Stimulated activated naive CD8-positive, alpha-beta T cell treated with anti-CD3 and anti-CD28 coated beads, Interleukin-15, Interleukin-2, amounts not matched to agents 100 ng/mL and 50 ng/mL, for 24 hours (primary cell): ENCODE measurements around the gene GAS7.

ENCODE experiments used
- H3K27ac Mint-ChIP-seq: one replicate; pipeline ENCODE4 v1.8.0; 2021; ENCODE audit warnings: mild to moderate bottlenecking, mixed read lengths
- H3K27me3 Mint-ChIP-seq: one replicate; pipeline ENCODE4 v1.8.0; 2021; ENCODE audit warnings: mixed read lengths
- H3K36me3 Mint-ChIP-seq: one replicate; pipeline ENCODE4 v1.8.0; 2021; ENCODE audit warnings: low read depth, mixed read lengths
- H3K4me1 Mint-ChIP-seq: one replicate; pipeline ENCODE4 v1.8.0; 2021; ENCODE audit warnings: low read depth, mixed read lengths
- H3K4me3 Mint-ChIP-seq: one replicate; pipeline ENCODE4 v1.8.0; 2021; ENCODE audit warnings: mild to moderate bottlenecking, mixed read lengths
- H3K9me3 Mint-ChIP-seq: one replicate; pipeline ENCODE4 v1.8.0; 2021; ENCODE audit warnings: mixed read lengths

The GAS7 gene

GRCh38 chr17:9918352-9918751 lies 280.1 kb downstream of the GAS7 start:
- H3K9me3 Mint-ChIP-seq: no peaks in the 10 kb centered on the region
- H3K27ac Mint-ChIP-seq: no peak overlapping the region
- H3K36me3 Mint-ChIP-seq: no peaks in the 10 kb centered on the region
- no peaks in the 10 kb centered on the region for H3K27me3 Mint-ChIP-seq
- H3K4me3 Mint-ChIP-seq: no peak overlapping the region
- H3K4me1 Mint-ChIP-seq: no peaks in the 10 kb centered on the region

GRCh38 chr17:9917801-9918200 lies 280.6 kb downstream of the GAS7 start:
- no peaks in the 10 kb centered on the region for H3K9me3 Mint-ChIP-seq
- H3K4me3 Mint-ChIP-seq: no peak overlapping the region
- H3K27ac Mint-ChIP-seq: no peak overlapping the region
- H3K4me1 Mint-ChIP-seq: no peaks in the 10 kb centered on the region
- no peaks in the 10 kb centered on the region for H3K27me3 Mint-ChIP-seq
- no peaks in the 10 kb centered on the region for H3K36me3 Mint-ChIP-seq

GRCh38 chr17:9917131-9917530 lies 281.3 kb downstream of the GAS7 start:
- Mint-ChIP-seq H3K4me3 (no peak overlapping the region), H3K4me1 (no peaks in the 10 kb centered on the region), H3K27ac (no peak overlapping the region), H3K27me3 (no peaks in the 10 kb centered on the region), H3K36me3 (no peaks in the 10 kb centered on the region), H3K9me3 (no peaks in the 10 kb centered on the region)

GRCh38 chr17:9916108-9916507 lies 282.3 kb downstream of the GAS7 start:
- no peaks in the 10 kb centered on the region for H3K36me3 Mint-ChIP-seq
- H3K4me3 Mint-ChIP-seq: no peak overlapping the region
- no peaks in the 10 kb centered on the region for H3K9me3 Mint-ChIP-seq
- H3K4me1 Mint-ChIP-seq: no peaks in the 10 kb centered on the region
- no peak overlapping the region for H3K27ac Mint-ChIP-seq
- no peaks in the 10 kb centered on the region for H3K27me3 Mint-ChIP-seq

GRCh38 chr17:9913476-9913875 lies 284.9 kb downstream of the GAS7 start:
- Mint-ChIP-seq H3K4me3 (no peak overlapping the region), H3K27me3 (no peaks in the 10 kb centered on the region), H3K27ac (no peak overlapping the region), H3K4me1 (no peaks in the 10 kb centered on the region), H3K9me3 (no peaks in the 10 kb centered on the region), H3K36me3 (no peaks in the 10 kb centered on the region)

GRCh38 chr17:9912121-9913099 lies 286.0 kb downstream of the GAS7 start:
- Mint-ChIP-seq H3K4me1 (no peaks in the 10 kb centered on the region), H3K9me3 (no peaks in the 10 kb centered on the region), H3K4me3 (no peak overlapping the region), H3K27me3 (no peaks in the 10 kb centered on the region), H3K36me3 (no peaks in the 10 kb centered on the region), H3K27ac (no peak overlapping the region)

GRCh38 chr17:9911089-9911488 lies 287.3 kb downstream of the GAS7 start:
- no peaks in the 10 kb centered on the region for H3K27me3 Mint-ChIP-seq
- H3K36me3 Mint-ChIP-seq: no peaks in the 10 kb centered on the region
- H3K9me3 Mint-ChIP-seq: no peaks in the 10 kb centered on the region
- H3K4me1 Mint-ChIP-seq: no peaks in the 10 kb centered on the region
- H3K27ac Mint-ChIP-seq: no peak overlapping the region
- no peak overlapping the region for H3K4me3 Mint-ChIP-seq

GRCh38 chr17:9908649-9909042 lies 289.8 kb downstream of the GAS7 start:
- Mint-ChIP-seq H3K4me1 (no peaks in the 10 kb centered on the region), H3K36me3 (no peaks in the 10 kb centered on the region), H3K9me3 (no peaks in the 10 kb centered on the region), H3K27ac (no peak overlapping the region), H3K4me3 (no peak overlapping the region), H3K27me3 (no peaks in the 10 kb centered on the region)

GRCh38 chr17:9907883-9908648 lies 290.3 kb downstream of the GAS7 start:
- Mint-ChIP-seq H3K4me3 (no peak overlapping the region), H3K9me3 (no peaks in the 10 kb centered on the region), H3K27me3 (peaks cover 5% of the 10 kb centered on the region), H3K4me1 (no peaks in the 10 kb centered on the region), H3K36me3 (no peaks in the 10 kb centered on the region), H3K27ac (no peak overlapping the region)

GRCh38 chr17:9907131-9907530 lies 291.3 kb downstream of the GAS7 start:
- Mint-ChIP-seq H3K4me1 (no peaks in the 10 kb centered on the region), H3K9me3 (no peaks in the 10 kb centered on the region), H3K4me3 (no peak overlapping the region), H3K27me3 (peaks cover 5% of the 10 kb centered on the region), H3K36me3 (no peaks in the 10 kb centered on the region), H3K27ac (no peak overlapping the region)

GRCh38 chr17:9906616-9907015 lies 291.8 kb downstream of the GAS7 start:
- no peaks in the 10 kb centered on the region for H3K4me1 Mint-ChIP-seq

GRCh38 chr17:9905902-9906301 lies 292.5 kb downstream of the GAS7 start:
- no peaks in the 10 kb centered on the region for H3K36me3 Mint-ChIP-seq
- H3K27ac Mint-ChIP-seq: no peak overlapping the region
- no peaks in the 10 kb centered on the region for H3K4me1 Mint-ChIP-seq
- no peaks in the 10 kb centered on the region for H3K9me3 Mint-ChIP-seq
- H3K4me3 Mint-ChIP-seq: no peak overlapping the region
- H3K27me3 Mint-ChIP-seq: peaks cover 5% of the 10 kb centered on the region

More at GRCh38 chr17:9906616-9907015, 291.8 kb downstream of the GAS7 start:
- Mint-ChIP-seq H3K27ac (no peak overlapping the region), H3K36me3 (no peaks in the 10 kb centered on the region), H3K27me3 (peaks cover 5% of the 10 kb centered on the region), H3K9me3 (no peaks in the 10 kb centered on the region), H3K4me3 (no peak overlapping the region)

GRCh38 chr17:9905078-9905415 lies 293.4 kb downstream of the GAS7 start, which contains the start of gene RCVRN:
Gene RCVRN (minus strand): TSS chr17:9905271. CDS start chr17:9905180, 91 bp downstream.
- Mint-ChIP-seq H3K27me3 (peaks cover 5% of the 10 kb centered on the region), H3K27ac (no peak within 1 kb of the TSS), H3K36me3 (no peaks in the 10 kb centered on the region), H3K9me3 (no peaks in the 10 kb centered on the region), H3K4me1 (no peaks in the 10 kb centered on the region), H3K4me3 (no peak within 1 kb of the TSS)

- H3K4me1 Mint-ChIP-seq: no peaks in the 10 kb centered on the region
- H3K27me3 Mint-ChIP-seq: peaks cover 5% of the 10 kb centered on the region
- H3K36me3 Mint-ChIP-seq: no peaks in the 10 kb centered on the region
- H3K9me3 Mint-ChIP-seq: no peaks in the 10 kb centered on the region
- H3K4me3 Mint-ChIP-seq: no peak overlapping the region
- H3K27ac Mint-ChIP-seq: no peak overlapping the region
Measured at GRCh38 chr17:9904277-9905077, 293.9 kb downstream of the GAS7 start.

GRCh38 chr17:9902120-9902519 lies 296.3 kb downstream of the GAS7 start:
- Mint-ChIP-seq H3K9me3 (no peaks in the 10 kb centered on the region), H3K4me1 (no peaks in the 10 kb centered on the region), H3K4me3 (no peak overlapping the region), H3K27me3 (peaks cover 5% of the 10 kb centered on the region), H3K36me3 (no peaks in the 10 kb centered on the region), H3K27ac (no peak overlapping the region)
